Uterus (tissue), 2 donors: ENCODE data around the gene CD96.

Experiments used
- CTCF ChIP-seq, 4 experiments: fragments of 200-600 bp in 2 of 4; fragments of 450-650 bp in 2 of 4; sonication (generic) in 2 of 4; IDR thresholded peaks; one replicate each; pipeline ENCODE4 v1.5.1; 2016 to 2019; ENCODE audit warnings: antibody characterized with exemption in 4 of 4, mild to moderate bottlenecking in 2 of 4, moderate library complexity in 1 of 4
- POLR2A ChIP-seq, 2 donors: fragments of 450-650 bp; IDR thresholded peaks; one replicate each; pipeline ENCODE4 v1.6.1; 2016; ENCODE audit warnings: antibody characterized with exemption in 2 of 2, mild to moderate bottlenecking in 1 of 2, moderate library complexity in 1 of 2

GRCh38 chr3:111605493-111605892, 63.5 kb downstream of the CD96 start:
- TF ChIP-seq CTCF (IDR thresholded peaks at IDR 0.05) (no peak), POLR2A (IDR thresholded peaks at IDR 0.05) (no peak)
